NT2/D1 (cell line): Measurements from ENCODE around the gene ECT2L.

Experiments
- DNase-seq: peaks from one replicate; pipeline ENCODE4 v3.0.0-alpha.2; 2011; ENCODE audit warnings: low read depth, low spot score
- H3K27me3 ChIP-seq: 2 replicates; pipeline ENCODE4 v1.6.0; 2011; ENCODE audit warnings: mild to moderate bottlenecking; ENCODE audit not compliant: insufficient read length, insufficient read depth
- H3K36me3 ChIP-seq: 2 replicates; pipeline ENCODE4 v1.6.1; 2011; ENCODE audit warnings: mild to moderate bottlenecking, low read length, mixed read lengths; ENCODE audit not compliant: insufficient read depth, insufficient read length
- H3K4me1 ChIP-seq: 2 replicates; pipeline ENCODE4 v1.5.1; 2011; ENCODE audit not compliant: insufficient read depth, insufficient read length
- H3K4me3 ChIP-seq: 2 replicates; pipeline ENCODE4 v1.5.1; 2011; ENCODE audit warnings: low read depth; ENCODE audit not compliant: insufficient read length
- H3K9ac ChIP-seq: 2 replicates; pipeline ENCODE4 v1.6.0; 2011; ENCODE audit warnings: low read depth; ENCODE audit not compliant: insufficient read length
- H3K9me3 ChIP-seq: 2 replicates; pipeline ENCODE4 v1.5.1; 2011; ENCODE audit warnings: mild to moderate bottlenecking, low read length; ENCODE audit not compliant: insufficient read depth
- SUZ12 ChIP-seq: IDR thresholded peaks from 2 replicates; pipeline ENCODE4 v1.6.1; 2011; ENCODE audit not compliant: insufficient read length, insufficient read depth; ENCODE audit errors: extremely low read depth
- YY1 ChIP-seq: IDR thresholded peaks from 2 replicates; pipeline ENCODE4 v1.6.1; 2011; ENCODE audit not compliant: insufficient read length, insufficient read depth
- ZNF274 ChIP-seq: IDR thresholded peaks from 2 replicates; pipeline ENCODE4 v1.6.1; 2011; ENCODE audit warnings: mild to moderate bottlenecking, low read depth, low read length

Gene ECT2L

DNA sequence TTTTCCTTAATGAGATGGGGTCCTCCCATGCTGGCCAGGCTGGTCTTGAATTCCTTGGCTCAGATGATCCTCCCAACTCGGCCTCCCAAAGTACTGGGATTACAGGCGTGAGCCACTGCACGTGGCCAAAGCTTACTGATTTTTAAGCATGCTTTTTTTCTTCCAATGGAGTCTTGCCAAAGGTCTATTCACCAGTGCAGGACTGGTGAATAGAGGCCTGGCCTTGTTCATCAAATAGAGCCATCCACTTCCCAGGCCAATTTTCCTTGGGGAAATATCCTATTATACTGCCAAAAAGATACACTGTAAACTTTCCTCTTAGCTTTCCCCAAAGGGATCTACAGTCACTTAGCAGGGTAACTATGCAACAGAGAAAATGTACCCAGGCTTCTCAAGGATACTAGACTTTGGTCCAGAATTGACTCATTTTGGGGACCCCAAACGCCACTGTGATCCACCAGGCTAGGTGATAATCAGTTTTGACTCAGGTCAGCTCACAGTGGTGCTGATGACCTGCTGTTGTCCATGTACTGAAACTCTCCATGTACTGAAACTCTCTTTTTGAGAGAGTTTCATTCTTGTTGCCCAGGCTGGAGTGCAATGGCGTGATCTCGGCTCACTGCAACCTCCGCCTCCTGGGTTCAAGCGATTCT is 100.3 kb downstream of the ECT2L start:
- Histone ChIP-seq H3K4me1 (no peaks in the 10 kb centered on the region), H3K9me3 (no peaks in the 10 kb centered on the region), H3K4me3 (no peak overlapping the region), H3K9ac (no peak overlapping the region), H3K36me3 (peaks cover 11% of the 10 kb centered on the region), H3K27me3 (no peaks in the 10 kb centered on the region)
- DNase-seq = no peak
- TF ChIP-seq YY1 (no peak), SUZ12 (no peak), ZNF274 (no peak)

DNA sequence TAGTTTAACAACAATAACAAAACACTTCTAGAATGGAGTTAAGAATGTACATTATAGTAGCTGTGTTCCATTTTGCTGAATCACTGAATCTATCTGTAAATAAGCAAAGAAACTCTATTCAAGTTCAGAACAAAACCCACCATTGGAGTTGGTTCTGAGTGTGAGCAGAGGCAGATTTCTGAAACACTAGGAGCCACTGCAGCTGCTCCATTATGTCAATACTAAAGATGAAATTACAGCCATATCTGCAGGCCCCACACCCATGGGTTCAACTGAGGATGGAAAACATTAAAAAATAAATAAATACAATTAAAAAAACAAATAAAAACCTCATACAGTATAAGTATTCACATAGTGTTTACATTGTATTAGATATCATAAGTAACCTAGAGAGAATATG is 101.1 kb downstream of the ECT2L start:
- Histone ChIP-seq H3K9me3 (no peaks in the 10 kb centered on the region), H3K36me3 (peaks cover 19% of the 10 kb centered on the region), H3K27me3 (no peaks in the 10 kb centered on the region), H3K9ac (no peak overlapping the region), H3K4me1 (no peaks in the 10 kb centered on the region), H3K4me3 (no peak overlapping the region)
- no peak for DNase-seq
- TF ChIP-seq YY1 = no peak
- no peak for TF ChIP-seq SUZ12
- TF ChIP-seq ZNF274 = no peak

DNA sequence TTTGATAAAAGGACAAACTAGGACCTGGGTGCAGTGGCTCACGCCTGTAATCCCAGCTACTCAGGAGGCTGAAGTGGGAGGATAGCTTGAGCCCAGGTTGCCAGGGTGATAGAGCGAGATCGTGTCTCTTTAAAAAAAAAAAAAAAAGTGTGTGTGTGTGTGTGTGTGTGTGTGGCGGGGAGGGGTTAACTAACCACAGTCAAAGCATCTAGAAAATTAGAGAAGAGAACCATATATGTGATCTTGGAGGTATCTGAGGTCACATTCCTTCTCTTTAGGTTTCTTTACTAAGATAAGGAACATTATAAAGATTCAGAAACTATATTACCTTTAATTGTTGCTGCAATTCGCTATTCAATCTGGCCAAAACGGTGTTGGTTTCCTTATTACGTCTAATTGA is 111.3 kb downstream of the ECT2L start:
- TF ChIP-seq YY1 (no peak), SUZ12 (no peak), ZNF274 (no peak)
- no peaks in the 10 kb centered on the region for H3K4me1 ChIP-seq
- H3K9ac ChIP-seq = no peak overlapping the region
- H3K36me3 ChIP-seq = peaks cover 50% of the 10 kb centered on the region
- H3K4me3 ChIP-seq = no peak overlapping the region
- DNase-seq = no peak
- no peaks in the 10 kb centered on the region for H3K9me3 ChIP-seq
- H3K27me3 ChIP-seq = no peaks in the 10 kb centered on the region

DNA sequence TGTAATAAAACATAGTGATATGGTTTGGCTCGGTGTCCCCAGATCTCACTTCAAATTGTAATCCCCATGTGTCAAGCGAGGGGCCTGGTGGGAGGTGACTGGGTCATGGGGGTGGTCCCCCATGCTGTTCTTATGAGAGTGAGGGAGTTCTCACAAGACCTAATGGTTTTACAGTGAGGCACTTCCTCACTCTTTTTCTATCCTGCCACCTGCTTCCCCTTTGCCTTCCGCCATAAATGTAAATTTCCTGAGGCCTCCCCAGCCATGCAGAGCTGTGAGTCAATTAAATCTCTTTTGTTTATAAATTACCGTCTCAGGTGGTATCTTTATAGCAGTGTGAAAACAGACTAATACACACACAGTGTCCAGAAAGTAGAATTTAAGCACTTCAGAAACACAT is 113.6 kb downstream of the ECT2L start:
- Histone ChIP-seq H3K9me3 (no peaks in the 10 kb centered on the region), H3K4me3 (no peak overlapping the region), H3K27me3 (no peaks in the 10 kb centered on the region), H3K9ac (no peak overlapping the region), H3K4me1 (no peaks in the 10 kb centered on the region), H3K36me3 (peaks cover 57% of the 10 kb centered on the region)
- no peak for DNase-seq
- no peak for TF ChIP-seq SUZ12

DNA sequence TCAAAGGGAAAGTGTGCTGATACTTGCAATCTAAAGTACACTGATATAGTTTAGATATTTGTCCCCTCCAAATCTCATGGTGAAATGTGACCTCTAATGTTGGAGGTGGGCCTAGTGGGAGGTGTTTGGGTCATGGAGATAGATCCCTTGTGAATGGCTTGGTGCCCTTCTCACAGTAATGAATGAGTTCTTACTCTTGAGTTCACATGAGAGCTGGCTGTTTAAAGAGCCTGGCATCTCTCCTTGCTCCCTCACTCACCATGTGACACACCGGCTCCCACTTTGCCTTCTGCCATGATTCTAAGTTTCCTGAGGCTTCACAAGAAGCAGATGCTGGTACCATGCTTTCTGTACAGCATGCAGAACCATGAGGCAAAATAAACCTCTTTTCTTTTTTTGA is 114.1 kb downstream of the ECT2L start:
- DNase-seq = no peak
- Histone ChIP-seq H3K27me3 (no peaks in the 10 kb centered on the region), H3K4me1 (no peaks in the 10 kb centered on the region), H3K4me3 (no peak overlapping the region), H3K36me3 (peaks cover 58% of the 10 kb centered on the region), H3K9ac (no peak overlapping the region), H3K9me3 (no peaks in the 10 kb centered on the region)
- TF ChIP-seq SUZ12 (no peak), ZNF274 (no peak), YY1 (no peak)

DNA sequence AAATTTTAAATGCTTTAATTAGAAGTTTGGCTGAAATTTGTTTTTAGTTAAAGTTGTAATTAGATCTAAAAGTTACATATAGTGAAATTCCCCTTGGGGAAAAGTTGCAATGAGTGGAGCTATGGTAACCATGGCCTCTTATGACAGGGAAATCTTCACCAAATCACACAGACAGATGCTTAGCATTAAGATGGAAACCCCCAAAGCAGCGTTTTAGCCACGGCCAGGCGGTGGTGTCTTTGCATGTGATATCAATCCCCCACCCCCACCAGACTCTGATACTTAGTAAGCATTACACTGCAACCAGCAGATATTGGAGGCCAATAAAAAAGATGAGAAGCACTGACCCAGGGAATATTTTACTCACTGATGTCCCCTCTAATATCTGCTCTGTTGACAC is 116.4 kb downstream of the ECT2L start:
- Histone ChIP-seq H3K36me3 (peaks cover 55% of the 10 kb centered on the region), H3K9ac (no peak overlapping the region), H3K9me3 (no peaks in the 10 kb centered on the region), H3K4me1 (no peaks in the 10 kb centered on the region), H3K27me3 (no peaks in the 10 kb centered on the region), H3K4me3 (no peak overlapping the region)
- DNase-seq = no peak
- TF ChIP-seq YY1 (no peak), SUZ12 (no peak), ZNF274 (no peak)

DNA sequence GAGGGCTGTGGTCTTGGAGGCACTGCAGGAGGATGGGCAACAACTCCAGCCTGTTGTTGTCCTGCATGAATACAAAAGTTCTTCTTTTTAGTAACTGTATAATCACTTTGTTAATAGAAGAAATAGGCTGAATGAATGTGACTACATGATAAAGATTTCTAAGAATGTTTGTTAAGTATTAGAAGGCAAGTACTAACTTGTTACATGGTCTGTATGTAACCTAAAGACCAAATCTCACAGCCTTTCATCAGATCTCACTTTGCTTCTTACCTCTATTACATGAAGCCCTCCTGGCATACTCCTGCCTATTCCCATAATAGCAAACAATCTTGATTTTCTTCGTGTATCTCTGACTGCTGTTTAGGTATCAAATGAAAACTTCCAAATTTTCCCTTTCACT is 118.8 kb downstream of the ECT2L start:
- Histone ChIP-seq H3K4me3 (no peak overlapping the region), H3K36me3 (peaks cover 48% of the 10 kb centered on the region), H3K9me3 (no peaks in the 10 kb centered on the region), H3K4me1 (no peaks in the 10 kb centered on the region), H3K9ac (no peak overlapping the region), H3K27me3 (no peaks in the 10 kb centered on the region)
- no peak for DNase-seq
- no peak for TF ChIP-seq ZNF274
- TF ChIP-seq SUZ12 = no peak
- no peak for TF ChIP-seq YY1

- Histone ChIP-seq H3K9me3 (no peaks in the 10 kb centered on the region), H3K9ac (no peak overlapping the region), H3K4me3 (no peak overlapping the region), H3K27me3 (no peaks in the 10 kb centered on the region), H3K36me3 (peaks cover 9% of the 10 kb centered on the region), H3K4me1 (no peaks in the 10 kb centered on the region)
- TF ChIP-seq SUZ12 (no peak), ZNF274 (no peak), YY1 (no peak)
- DNase-seq = no peak
Measured at GRCh38 chr6:138920906-138921305, 125.0 kb downstream of the ECT2L start.
